GM19035 (cell line): ENCODE measurements around the gene CORO2A.
"Not testable (repeated sequence)": the region's sequence is repeated elsewhere in the genome, so short reads cannot be mapped to it uniquely, and the experiment has no call there.

Experiments
- ATAC-seq: cut with Tn5 transposase; IDR thresholded peaks from one replicate; pipeline ENCODE4 v1.9.1; 2021; ENCODE audit not compliant: unreplicated experiment

The CORO2A gene

GRCh38 chr9:98117984-98118639 lies 74.3 kb downstream of the CORO2A start:
- peak; percentile 50 for ATAC-seq

GRCh38 chr9:98117097-98117496 lies 75.3 kb downstream of the CORO2A start:
- ATAC-seq, result not testable (repeated sequence)

- ATAC-seq, result no peak
Observed at GRCh38 chr9:98109052-98109451, 83.4 kb downstream of the CORO2A start.

- peak; percentile 58 for ATAC-seq
Observed at GRCh38 chr9:98108531-98109031, 83.9 kb downstream of the CORO2A start.

- no peak for ATAC-seq
Observed at GRCh38 chr9:98107926-98108325, 84.5 kb downstream of the CORO2A start.

GRCh38 chr9:98105006-98105405 lies 87.4 kb downstream of the CORO2A start:
- no peak for ATAC-seq

GRCh38 chr9:98104445-98104881 lies 88.0 kb downstream of the CORO2A start:
- no peak for ATAC-seq

- peak; percentile 98 for ATAC-seq
Observed at GRCh38 chr9:98101868-98102273, 90.6 kb downstream of the CORO2A start.

GRCh38 chr9:98101416-98101815 lies 91.0 kb downstream of the CORO2A start:
- ATAC-seq, result no peak

- ATAC-seq, result no peak
Observed at GRCh38 chr9:98100456-98100855, 92.0 kb downstream of the CORO2A start.

GRCh38 chr9:98099898-98100297 lies 92.5 kb downstream of the CORO2A start:
- no peak for ATAC-seq

GRCh38 chr9:98099346-98099745 lies 93.1 kb downstream of the CORO2A start:
- ATAC-seq, result no peak

GRCh38 chr9:98097836-98098235 lies 94.6 kb downstream of the CORO2A start:
- no peak for ATAC-seq

GRCh38 chr9:98096091-98096490 lies 96.3 kb downstream of the CORO2A start:
- ATAC-seq, result no peak

GRCh38 chr9:98095401-98095800 lies 97.0 kb downstream of the CORO2A start:
- ATAC-seq, result no peak

- ATAC-seq, result no peak
Observed at GRCh38 chr9:98094851-98095250, 97.6 kb downstream of the CORO2A start.

- no peak for ATAC-seq
Observed at GRCh38 chr9:98094316-98094715, 98.1 kb downstream of the CORO2A start.

- ATAC-seq, result no peak
Observed at GRCh38 chr9:98092613-98092931, 99.9 kb downstream of the CORO2A start.

- ATAC-seq, result no peak
Observed at GRCh38 chr9:98091735-98092612, 100.5 kb downstream of the CORO2A start.

GRCh38 chr9:98090674-98091073 lies 101.8 kb downstream of the CORO2A start:
- ATAC-seq, result not testable (repeated sequence)

- no peak for ATAC-seq
Observed at GRCh38 chr9:98087420-98088354, 104.8 kb downstream of the CORO2A start.
